IgD-negative memory B cell (primary cell): ENCODE results near the gene TMEM131. TPM values are rescaled to one million over a fixed set of nuclear protein-coding genes. Genes with fewer than 3 reads are reported as not detected.
"Not testable (repeated sequence)": the region's sequence is repeated elsewhere in the genome, so short reads cannot be mapped to it uniquely, and the experiment has no call there.

Experiments used
- H3K27ac Mint-ChIP-seq, 3 donors: one replicate each; pipeline ENCODE4 v1.8.0; 2020 to 2022; ENCODE audit warnings: mild to moderate bottlenecking in 3 of 3, mixed read lengths in 3 of 3, moderate library complexity in 1 of 3
- H3K27me3 Mint-ChIP-seq: one replicate; pipeline ENCODE4 v1.8.0; 2021; ENCODE audit warnings: mixed read lengths
- H3K36me3 Mint-ChIP-seq: one replicate; pipeline ENCODE4 v1.8.0; 2020; ENCODE audit warnings: mild to moderate bottlenecking, mixed read lengths
- H3K4me1 Mint-ChIP-seq, 3 donors: one replicate each; pipeline ENCODE4 v1.8.0; 2020 to 2022; ENCODE audit warnings: mixed read lengths in 3 of 3, mild to moderate bottlenecking in 1 of 3
- H3K4me3 Mint-ChIP-seq, 4 donors: one replicate each; pipeline ENCODE4 v1.8.0; 2020 to 2022; ENCODE audit warnings: mild to moderate bottlenecking in 4 of 4, mixed read lengths in 4 of 4, moderate library complexity in 3 of 4
- H3K9me3 Mint-ChIP-seq, 3 donors: one replicate each; pipeline ENCODE4 v1.8.0; 2020 to 2021; ENCODE audit warnings: mixed read lengths in 3 of 3, mild to moderate bottlenecking in 1 of 3
- polyA plus RNA-seq: library from polyadenylated mRNA; unstranded; fragments of 300-500 nt; fragmentation: Illumina TruSeq; gene quantifications from one replicate; pipeline ENCODE4 v1.2.3, GENCODE V29; 2021

The TMEM131 gene
- polyA plus RNA-seq, 1 donor from 2014 or later, result 24.9 TPM

- Mint-ChIP-seq H3K9me3 (peaks cover 0 to 3% (median 0%) of the 10 kb centered on the region in 3 donors), H3K27ac (peak overlapping the region in 1 of 3 donors; percentile 75), H3K36me3 (peaks cover 8% of the 10 kb centered on the region), H3K4me1 (peaks cover 42 to 66% (median 57%) of the 10 kb centered on the region in 3 donors), H3K4me3 (peak overlapping the region in 1 of 4 donors; percentile 54), H3K27me3 (no peaks in the 10 kb centered on the region)
These were observed 145.7 kb downstream of the TMEM131 start for GRCh38 chr2:97849881-97850528.

GRCh38 chr2:97848306-97848705 is 147.4 kb downstream of the TMEM131 start:
- Mint-ChIP-seq H3K4me1 (peaks cover 43 to 64% (median 55%) of the 10 kb centered on the region in 3 donors), H3K9me3 (peaks cover 0 to 3% (median 0%) of the 10 kb centered on the region in 3 donors), H3K27me3 (no peaks in the 10 kb centered on the region), H3K36me3 (peaks cover 2% of the 10 kb centered on the region), H3K27ac (peak overlapping the region in 2 of 3 donors; percentile 8 to 34), H3K4me3 (no peak overlapping the region)

- H3K4me1 Mint-ChIP-seq, result peaks cover 39 to 55% (median 45%) of the 10 kb centered on the region in 3 donors
- H3K27ac Mint-ChIP-seq, result peak overlapping the region in 1 of 3 donors; percentile 34
- not testable (repeated sequence) for H3K27me3 Mint-ChIP-seq, H3K4me3 Mint-ChIP-seq, H3K36me3 Mint-ChIP-seq, H3K9me3 Mint-ChIP-seq
These were observed 149.0 kb downstream of the TMEM131 start for GRCh38 chr2:97846716-97847115.

- Mint-ChIP-seq H3K27ac (no peak overlapping the region), H3K4me1 (peaks cover 31 to 48% (median 38%) of the 10 kb centered on the region in 3 donors), H3K9me3 (peaks cover 0 to 3% (median 0%) of the 10 kb centered on the region in 3 donors), H3K4me3 (no peak overlapping the region), H3K27me3 (no peaks in the 10 kb centered on the region), H3K36me3 (peaks cover 7% of the 10 kb centered on the region)
These were observed 149.9 kb downstream of the TMEM131 start for GRCh38 chr2:97845818-97846217.

GRCh38 chr2:97845133-97845532 is 150.6 kb downstream of the TMEM131 start:
- peaks cover 30 to 43% (median 33%) of the 10 kb centered on the region in 3 donors for H3K4me1 Mint-ChIP-seq
- H3K9me3 Mint-ChIP-seq, result peaks cover 0 to 3% (median 0%) of the 10 kb centered on the region in 3 donors
- no peak overlapping the region for H3K27ac Mint-ChIP-seq
- no peaks in the 10 kb centered on the region for H3K27me3 Mint-ChIP-seq
- no peak overlapping the region for H3K4me3 Mint-ChIP-seq
- H3K36me3 Mint-ChIP-seq, result peaks cover 8% of the 10 kb centered on the region

GRCh38 chr2:97844311-97844859 is 151.4 kb downstream of the TMEM131 start:
- Mint-ChIP-seq H3K36me3 (peaks cover 9% of the 10 kb centered on the region), H3K9me3 (peaks cover 0 to 3% (median 0%) of the 10 kb centered on the region in 3 donors), H3K27ac (no peak overlapping the region), H3K4me1 (peaks cover 27 to 38% (median 27%) of the 10 kb centered on the region in 3 donors), H3K27me3 (no peaks in the 10 kb centered on the region), H3K4me3 (no peak overlapping the region)

GRCh38 chr2:97840198-97840597 is 155.6 kb downstream of the TMEM131 start:
- Mint-ChIP-seq H3K4me1 (peaks cover 4 to 10% (median 8%) of the 10 kb centered on the region in 3 donors), H3K27ac (no peak overlapping the region), H3K4me3 (no peak overlapping the region), H3K36me3 (peaks cover 9% of the 10 kb centered on the region), H3K9me3 (no peaks in the 10 kb centered on the region), H3K27me3 (no peaks in the 10 kb centered on the region)

- Mint-ChIP-seq H3K9me3 (no peaks in the 10 kb centered on the region), H3K36me3 (peaks cover 7% of the 10 kb centered on the region), H3K4me3 (no peak overlapping the region)
These were observed 161.1 kb downstream of the TMEM131 start for GRCh38 chr2:97834610-97835009.

GRCh38 chr2:97831121-97831520 is 164.6 kb downstream of the TMEM131 start:
- Mint-ChIP-seq H3K4me3 (no peak overlapping the region), H3K27me3 (no peaks in the 10 kb centered on the region), H3K27ac (no peak overlapping the region), H3K9me3 (no peaks in the 10 kb centered on the region), H3K4me1 (peaks cover 12 to 18% (median 16%) of the 10 kb centered on the region in 3 donors), H3K36me3 (peaks cover 18% of the 10 kb centered on the region)

More at GRCh38 chr2:97834610-97835009, 161.1 kb downstream of the TMEM131 start:
- peaks cover 5 to 8% (median 6%) of the 10 kb centered on the region in 3 donors for H3K4me1 Mint-ChIP-seq
- no peaks in the 10 kb centered on the region for H3K27me3 Mint-ChIP-seq
- H3K27ac Mint-ChIP-seq, result peak overlapping the region in 1 of 3 donors; percentile 46

GRCh38 chr2:97829255-97829654 is 166.5 kb downstream of the TMEM131 start:
- Mint-ChIP-seq H3K36me3 (peaks cover 18% of the 10 kb centered on the region), H3K4me1 (peaks cover 15 to 19% (median 16%) of the 10 kb centered on the region in 3 donors), H3K27ac (peak overlapping the region in 1 of 3 donors; percentile 4)
- H3K27me3 Mint-ChIP-seq, H3K4me3 Mint-ChIP-seq, H3K9me3 Mint-ChIP-seq: not testable (repeated sequence)

GRCh38 chr2:97827013-97827412 is 168.7 kb downstream of the TMEM131 start:
- Mint-ChIP-seq H3K27ac (peak overlapping the region in 1 of 3 donors; percentile 89), H3K36me3 (peaks cover 16% of the 10 kb centered on the region), H3K4me1 (peaks cover 14 to 19% (median 16%) of the 10 kb centered on the region in 3 donors), H3K4me3 (peak overlapping the region in 1 of 4 donors; percentile 87)
- not testable (repeated sequence) for H3K9me3 Mint-ChIP-seq, H3K27me3 Mint-ChIP-seq

- not testable (repeated sequence) for H3K9me3 Mint-ChIP-seq, H3K27me3 Mint-ChIP-seq
- H3K4me3 Mint-ChIP-seq, result peak overlapping the region in 2 of 4 donors; percentile 63 to 87
- peaks cover 14 to 19% (median 16%) of the 10 kb centered on the region in 3 donors for H3K4me1 Mint-ChIP-seq
- peak overlapping the region; percentile 27 to 89 (median 86) for H3K27ac Mint-ChIP-seq
- H3K36me3 Mint-ChIP-seq, result peaks cover 17% of the 10 kb centered on the region
These were observed 169.4 kb downstream of the TMEM131 start for GRCh38 chr2:97826266-97826847.

- Mint-ChIP-seq H3K36me3 (peaks cover 13% of the 10 kb centered on the region), H3K4me1 (peaks cover 13 to 19% (median 14%) of the 10 kb centered on the region in 3 donors)
- not testable (repeated sequence) for H3K9me3 Mint-ChIP-seq, H3K27ac Mint-ChIP-seq, H3K27me3 Mint-ChIP-seq, H3K4me3 Mint-ChIP-seq
These were observed 171.7 kb downstream of the TMEM131 start for GRCh38 chr2:97824011-97824410.

GRCh38 chr2:97821862-97822261 is 173.9 kb downstream of the TMEM131 start:
- H3K9me3 Mint-ChIP-seq, H3K4me3 Mint-ChIP-seq, H3K27me3 Mint-ChIP-seq, H3K36me3 Mint-ChIP-seq: not testable (repeated sequence)
- H3K27ac Mint-ChIP-seq, result peak overlapping the region in 2 of 3 donors; percentile 14 to 21
- H3K4me1 Mint-ChIP-seq, result peaks cover 9 to 11% (median 11%) of the 10 kb centered on the region in 3 donors

GRCh38 chr2:97819754-97820153 is 176.0 kb downstream of the TMEM131 start:
- H3K36me3 Mint-ChIP-seq, result peaks cover 5% of the 10 kb centered on the region
- H3K9me3 Mint-ChIP-seq, result no peaks in the 10 kb centered on the region
- H3K4me1 Mint-ChIP-seq, result no peaks in the 10 kb centered on the region
- H3K27me3 Mint-ChIP-seq, result no peaks in the 10 kb centered on the region
- H3K27ac Mint-ChIP-seq, result peak overlapping the region in 1 of 3 donors; percentile 7
- no peak overlapping the region for H3K4me3 Mint-ChIP-seq
